BLaER1 treated with 17β-estradiol and CSF1 and Interleukin-3, amounts not matched to agents 10 nM and 100 nM (cell line): Measurements from ENCODE around the gene ST6GAL1.
"Not testable (repeated sequence)": the region's sequence is repeated elsewhere in the genome, so short reads cannot be mapped to it uniquely, and the experiment has no call there.

Experiments
- H3K27ac ChIP-seq, 11 experiments: shearing (Covaris generic); formaldehyde crosslinking; 2 replicates each; pipeline ENCODE4 v1.8.1; 2022
- H3K27me3 ChIP-seq, 11 experiments: shearing (Covaris generic); formaldehyde crosslinking; 2 replicates each; pipeline ENCODE4 v1.8.1; 2022
- H3K36me3 ChIP-seq, 11 experiments: shearing (Covaris generic); formaldehyde crosslinking; 2 replicates each; pipeline ENCODE4 v1.8.1; 2022
- H3K4me1 ChIP-seq, 10 experiments: shearing (Covaris generic); formaldehyde crosslinking; 2 replicates each; pipeline ENCODE4 v1.8.1; 2022
- H3K4me2 ChIP-seq, 11 experiments: shearing (Covaris generic); formaldehyde crosslinking; 2 replicates each; pipeline ENCODE4 v1.8.1; 2022
- H3K4me3 ChIP-seq, 10 experiments: shearing (Covaris generic); formaldehyde crosslinking; 2 replicates each; pipeline ENCODE4 v1.8.1; 2022
- H3K9ac ChIP-seq, 11 experiments: shearing (Covaris generic); formaldehyde crosslinking; 2 replicates each; pipeline ENCODE4 v1.8.1; 2022
- H3K9me3 ChIP-seq, 11 experiments: shearing (Covaris generic); formaldehyde crosslinking; replicated peaks in 1 of 11; 2 replicates each; pipeline ENCODE4 v1.8.1; 2022
- H4K20me1 ChIP-seq, 11 experiments: shearing (Covaris generic); formaldehyde crosslinking; 2 replicates each; pipeline ENCODE4 v1.8.1; 2022
- Cebpa-rat ChIP-seq, 11 experiments: shearing (Covaris generic); IDR thresholded peaks; 2 replicates each; pipeline ENCODE4 v1.8.1; 2022

ST6GAL1 gene

GRCh38 chr3:187042874-187043458 lies 112.6 kb downstream of the ST6GAL1 start:
- H3K4me1 ChIP-seq, result peaks cover 45 to 63% (median 47%) of the 10 kb centered on the region in 10 experiments
- H3K4me3 ChIP-seq, result no peak overlapping the region
- peaks cover 0 to 10% (median 1%) of the 10 kb centered on the region in 11 experiments; a peak in 6 of 22 replicates for H3K9me3 ChIP-seq
- peaks cover 0 to 49% (median 0%) of the 10 kb centered on the region in 11 experiments; a peak in 4 of 22 replicates for H4K20me1 ChIP-seq
- peak overlapping the region in 8 of 11 experiments; percentile 1 to 81 (median 50); a peak in 10 of 22 replicates for H3K27ac ChIP-seq
- no peak for TF ChIP-seq Cebpa-rat (IDR thresholded peaks at IDR 0.05)
- no peak overlapping the region; a peak in 1 of 22 replicates for H3K9ac ChIP-seq
- no peaks in the 10 kb centered on the region for H3K27me3 ChIP-seq
- H3K36me3 ChIP-seq, result peaks cover 45 to 100% (median 94%) of the 10 kb centered on the region in 11 experiments
- H3K4me2 ChIP-seq, result peak overlapping the region; percentile 42 to 84 (median 57); a peak in 20 of 22 replicates

- TF ChIP-seq Cebpa-rat (IDR thresholded peaks at IDR 0.05), result no peak
- Histone ChIP-seq H3K9ac (peak overlapping the region in 10 of 11 experiments; percentile 15 to 67 (median 58); a peak in 16 of 22 replicates), H3K27me3 (no peaks in the 10 kb centered on the region), H3K4me3 (no peak overlapping the region), H3K36me3 (peaks cover 47 to 100% (median 94%) of the 10 kb centered on the region in 11 experiments), H3K4me2 (peak overlapping the region; percentile 40 to 84 (median 60)), H3K27ac (peak overlapping the region; percentile 40 to 81 (median 62); a peak in 19 of 22 replicates), H4K20me1 (peaks cover 0 to 41% (median 0%) of the 10 kb centered on the region in 11 experiments; a peak in 4 of 22 replicates), H3K9me3 (peaks cover 0 to 21% (median 14%) of the 10 kb centered on the region in 11 experiments; a peak in 15 of 22 replicates), H3K4me1 (peaks cover 45 to 63% (median 47%) of the 10 kb centered on the region in 10 experiments)
These were observed 113.9 kb downstream of the ST6GAL1 start for GRCh38 chr3:187044206-187044605.

- H3K36me3 ChIP-seq, result peaks cover 43 to 100% (median 94%) of the 10 kb centered on the region in 11 experiments
- peak overlapping the region in 7 of 11 experiments; percentile 57 to 81 (median 70); a peak in 9 of 22 replicates for H3K27ac ChIP-seq
- peak overlapping the region in 2 of 11 experiments; percentile 66 to 67; a peak in 1 of 22 replicates for H3K9ac ChIP-seq
- no peak for TF ChIP-seq Cebpa-rat (IDR thresholded peaks at IDR 0.05)
- peaks cover 0 to 36% (median 0%) of the 10 kb centered on the region in 11 experiments; a peak in 4 of 22 replicates for H4K20me1 ChIP-seq
- H3K27me3 ChIP-seq, result no peaks in the 10 kb centered on the region
- H3K4me2 ChIP-seq, result peak overlapping the region in 8 of 11 experiments; percentile 37 to 84 (median 66); a peak in 14 of 22 replicates
- H3K4me3 ChIP-seq, result no peak overlapping the region
- H3K4me1 ChIP-seq, result peaks cover 45 to 69% (median 47%) of the 10 kb centered on the region in 10 experiments
- H3K9me3 ChIP-seq, result peaks cover 0 to 28% (median 22%) of the 10 kb centered on the region in 11 experiments; a peak in 16 of 22 replicates
These were observed 114.7 kb downstream of the ST6GAL1 start for GRCh38 chr3:187044867-187045552.

DNA sequence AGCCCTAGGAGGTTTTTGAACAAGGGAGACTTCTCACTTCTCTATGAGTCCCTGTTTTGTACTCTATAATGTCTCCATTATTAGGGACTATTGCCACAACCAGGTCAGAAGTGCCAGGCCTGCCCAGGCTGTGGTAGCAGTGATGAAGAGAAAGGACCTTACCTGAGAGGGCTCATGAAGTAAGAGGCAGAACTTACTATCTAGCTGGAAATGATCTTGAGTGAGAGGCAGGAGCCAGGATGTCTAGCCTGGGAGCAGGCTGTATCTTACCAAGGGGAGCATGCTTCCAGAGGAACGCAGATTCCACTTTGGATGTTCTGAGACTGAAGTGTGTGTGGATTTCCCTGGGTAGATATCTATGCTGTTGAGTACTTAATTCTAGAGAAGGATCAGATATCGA lies 115.7 kb downstream of the ST6GAL1 start:
- Histone ChIP-seq H3K4me2 (peak overlapping the region in 1 of 11 experiments; percentile 84; a peak in 2 of 22 replicates), H3K4me3 (no peak overlapping the region), H3K27ac (no peak overlapping the region), H3K9ac (no peak overlapping the region), H3K4me1 (peaks cover 37 to 73% (median 40%) of the 10 kb centered on the region in 10 experiments), H4K20me1 (peaks cover 0 to 36% (median 0%) of the 10 kb centered on the region in 11 experiments; a peak in 4 of 22 replicates), H3K9me3 (peaks cover 0 to 35% (median 30%) of the 10 kb centered on the region in 11 experiments; a peak in 17 of 22 replicates), H3K27me3 (no peaks in the 10 kb centered on the region), H3K36me3 (peaks cover 43 to 100% (median 94%) of the 10 kb centered on the region in 11 experiments)
- no peak for TF ChIP-seq Cebpa-rat (IDR thresholded peaks at IDR 0.05)

GRCh38 chr3:187049462-187050101 lies 119.3 kb downstream of the ST6GAL1 start:
- TF ChIP-seq Cebpa-rat (IDR thresholded peaks at IDR 0.05), result no peak
- Histone ChIP-seq H3K4me1 (peaks cover 2 to 56% (median 5%) of the 10 kb centered on the region in 10 experiments; a peak in 19 of 20 replicates), H3K4me3 (no peak overlapping the region), H3K9me3 (peaks cover 11 to 69% (median 64%) of the 10 kb centered on the region in 11 experiments), H3K4me2 (no peak overlapping the region; a peak in 1 of 22 replicates), H3K9ac (no peak overlapping the region), H3K27me3 (no peaks in the 10 kb centered on the region), H3K27ac (no peak overlapping the region), H3K36me3 (peaks cover 45 to 100% (median 96%) of the 10 kb centered on the region in 11 experiments), H4K20me1 (peaks cover 0 to 16% (median 0%) of the 10 kb centered on the region in 11 experiments; a peak in 2 of 22 replicates)

DNA sequence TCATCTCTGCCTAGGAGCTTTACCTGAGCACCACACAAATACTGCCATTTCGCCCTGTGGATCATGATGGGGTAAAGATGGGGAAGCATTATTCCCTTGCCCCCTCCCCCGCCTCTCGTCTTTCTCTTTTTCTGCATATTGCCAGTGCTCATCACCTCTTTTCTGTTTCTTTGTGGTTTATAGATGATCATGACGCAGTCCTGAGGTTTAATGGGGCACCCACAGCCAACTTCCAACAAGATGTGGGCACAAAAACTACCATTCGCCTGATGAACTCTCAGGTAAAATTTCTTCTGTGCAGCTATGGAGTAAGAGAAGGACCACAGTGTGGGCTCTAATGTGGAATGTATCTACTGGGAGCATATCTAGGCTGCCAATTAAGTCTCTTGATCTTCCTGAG lies 120.7 kb downstream of the ST6GAL1 start:
- Histone ChIP-seq H3K9me3 (peaks cover 21 to 81% (median 75%) of the 10 kb centered on the region in 11 experiments), H3K36me3 (peaks cover 47 to 99% (median 93%) of the 10 kb centered on the region in 11 experiments), H4K20me1 (peaks cover 0 to 7% (median 0%) of the 10 kb centered on the region in 11 experiments; a peak in 2 of 22 replicates), H3K4me2 (peak overlapping the region in 2 of 11 experiments; percentile 47 to 70; a peak in 4 of 22 replicates), H3K27me3 (no peaks in the 10 kb centered on the region), H3K4me3 (no peak overlapping the region), H3K27ac (no peak overlapping the region; a peak in 1 of 22 replicates), H3K9ac (no peak overlapping the region), H3K4me1 (peaks cover 0 to 41% (median 0%) of the 10 kb centered on the region in 10 experiments; a peak in 6 of 20 replicates)
- no peak for TF ChIP-seq Cebpa-rat (IDR thresholded peaks at IDR 0.05)

GRCh38 chr3:187051724-187052366 lies 121.5 kb downstream of the ST6GAL1 start:
- Histone ChIP-seq H3K4me1 (peaks cover 0 to 40% (median 0%) of the 10 kb centered on the region in 10 experiments; a peak in 6 of 20 replicates), H3K9ac (no peak overlapping the region), H3K27me3 (no peaks in the 10 kb centered on the region), H3K36me3 (peaks cover 49 to 99% (median 92%) of the 10 kb centered on the region in 11 experiments), H4K20me1 (peaks cover 0 to 7% (median 0%) of the 10 kb centered on the region in 11 experiments; a peak in 2 of 22 replicates), H3K4me2 (peak overlapping the region in 3 of 11 experiments; percentile 9 to 70 (median 47); a peak in 4 of 22 replicates), H3K4me3 (no peak overlapping the region), H3K9me3 (peaks cover 28 to 88% (median 83%) of the 10 kb centered on the region in 11 experiments), H3K27ac (no peak overlapping the region; a peak in 1 of 22 replicates)
- peak in 2 of 11 experiments; percentile 8 to 35; a peak in 3 of 22 replicates for TF ChIP-seq Cebpa-rat (IDR thresholded peaks at IDR 0.05)

DNA sequence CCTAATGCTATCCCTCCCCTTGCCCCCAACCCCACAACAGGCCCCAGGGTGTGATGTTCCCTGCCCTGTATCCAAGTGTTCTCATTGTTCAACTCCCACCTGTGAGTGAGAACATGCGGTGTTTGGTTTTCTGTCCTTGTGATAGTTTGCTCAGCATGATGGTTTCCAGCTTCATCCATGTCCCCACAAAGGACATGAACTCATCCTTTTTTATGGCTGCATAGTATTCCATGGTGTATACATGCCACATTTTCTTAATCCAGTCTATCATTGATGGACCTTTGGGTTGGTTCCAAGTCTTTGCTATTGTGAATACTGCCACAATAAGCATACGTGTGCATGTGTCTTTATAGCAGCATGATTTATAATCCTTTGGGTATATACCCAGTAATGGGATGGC lies 122.1 kb downstream of the ST6GAL1 start:
- not testable (repeated sequence) for H3K9ac ChIP-seq, H3K27ac ChIP-seq, H3K4me2 ChIP-seq, H3K4me3 ChIP-seq, H4K20me1 ChIP-seq, H3K27me3 ChIP-seq
- peaks cover 0 to 40% (median 0%) of the 10 kb centered on the region in 10 experiments; a peak in 6 of 20 replicates for H3K4me1 ChIP-seq
- H3K36me3 ChIP-seq, result peaks cover 55 to 99% (median 94%) of the 10 kb centered on the region in 11 experiments
- H3K9me3 ChIP-seq, result peaks cover 34 to 94% (median 89%) of the 10 kb centered on the region in 11 experiments

- not testable (repeated sequence) for H4K20me1 ChIP-seq, H3K9ac ChIP-seq, H3K27ac ChIP-seq, H3K4me2 ChIP-seq, H3K27me3 ChIP-seq
- Histone ChIP-seq H3K4me3 (0 out of 20 replicates have a peak overlapping the region, but pooled peaks of 1 of the 10 experiments have one; percentile 11), H3K36me3 (peaks cover 61 to 99% (median 94%) of the 10 kb centered on the region in 11 experiments), H3K4me1 (peaks cover 0 to 35% (median 0%) of the 10 kb centered on the region in 10 experiments; a peak in 6 of 20 replicates), H3K9me3 (peaks cover 42 to 86% (median 82%) of the 10 kb centered on the region in 11 experiments)
These were observed 124.1 kb downstream of the ST6GAL1 start for GRCh38 chr3:187054433-187054832.

DNA sequence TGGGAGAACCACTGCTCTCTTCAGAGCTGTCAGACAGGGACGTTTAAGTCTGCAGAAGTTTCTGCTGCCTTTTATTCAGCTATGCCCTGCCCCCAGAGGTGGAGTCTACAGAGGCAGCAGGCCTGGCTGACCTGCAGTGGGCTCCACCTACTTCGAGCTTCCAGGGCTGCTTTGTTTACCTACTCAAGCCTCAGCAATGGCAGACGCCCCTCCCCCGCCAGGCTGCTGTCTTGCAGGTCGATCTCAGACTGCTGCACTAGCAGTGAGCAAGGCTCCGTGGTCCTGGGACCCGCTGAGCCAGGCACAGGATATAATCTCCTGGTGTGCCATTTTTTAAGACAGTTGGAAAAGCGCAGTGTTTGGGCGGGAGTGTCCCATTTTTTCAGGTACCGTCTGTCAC lies 127.5 kb downstream of the ST6GAL1 start:
- H3K27ac ChIP-seq, H3K4me1 ChIP-seq, H3K4me3 ChIP-seq, H3K9ac ChIP-seq, H3K27me3 ChIP-seq, H3K4me2 ChIP-seq: not testable (repeated sequence)
- peaks cover 0 to 22% (median 0%) of the 10 kb centered on the region in 11 experiments; a peak in 2 of 22 replicates for H4K20me1 ChIP-seq
- peaks cover 42 to 53% (median 51%) of the 10 kb centered on the region in 11 experiments for H3K9me3 ChIP-seq
- H3K36me3 ChIP-seq, result peaks cover 77 to 99% (median 93%) of the 10 kb centered on the region in 11 experiments
